CD4-positive, alpha-beta T cell treated with Interleukin-4 for 1 hour (primary cell): ENCODE data around the gene MPIG6B.

Experiments
- DNase-seq, 2 donors: peaks; one replicate each; pipeline ENCODE4 v3.0.0-alpha.2; 2020 to 2022

Gene MPIG6B

DNA sequence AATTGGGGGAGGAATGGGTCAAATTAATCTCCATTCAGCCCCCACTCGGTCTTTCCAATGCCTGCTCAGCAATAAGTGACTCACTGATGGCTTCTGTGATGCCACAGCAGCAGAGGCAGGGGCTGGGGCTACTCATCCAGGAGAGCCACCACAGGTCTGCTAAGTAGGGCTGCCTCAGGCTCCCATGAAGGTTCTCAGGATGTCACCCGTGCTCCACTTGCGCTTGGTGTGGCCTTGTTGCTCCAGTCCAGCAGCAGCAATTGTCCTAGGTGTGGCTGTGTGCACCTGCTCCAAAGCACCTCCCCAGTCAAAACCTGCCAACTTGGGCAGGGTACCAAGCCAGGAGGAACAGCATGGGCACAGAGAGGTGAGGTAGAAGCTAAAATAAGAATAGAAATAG lies 1.0 kb upstream of the MPIG6B start:
- DNase-seq, result no peak

DNA sequence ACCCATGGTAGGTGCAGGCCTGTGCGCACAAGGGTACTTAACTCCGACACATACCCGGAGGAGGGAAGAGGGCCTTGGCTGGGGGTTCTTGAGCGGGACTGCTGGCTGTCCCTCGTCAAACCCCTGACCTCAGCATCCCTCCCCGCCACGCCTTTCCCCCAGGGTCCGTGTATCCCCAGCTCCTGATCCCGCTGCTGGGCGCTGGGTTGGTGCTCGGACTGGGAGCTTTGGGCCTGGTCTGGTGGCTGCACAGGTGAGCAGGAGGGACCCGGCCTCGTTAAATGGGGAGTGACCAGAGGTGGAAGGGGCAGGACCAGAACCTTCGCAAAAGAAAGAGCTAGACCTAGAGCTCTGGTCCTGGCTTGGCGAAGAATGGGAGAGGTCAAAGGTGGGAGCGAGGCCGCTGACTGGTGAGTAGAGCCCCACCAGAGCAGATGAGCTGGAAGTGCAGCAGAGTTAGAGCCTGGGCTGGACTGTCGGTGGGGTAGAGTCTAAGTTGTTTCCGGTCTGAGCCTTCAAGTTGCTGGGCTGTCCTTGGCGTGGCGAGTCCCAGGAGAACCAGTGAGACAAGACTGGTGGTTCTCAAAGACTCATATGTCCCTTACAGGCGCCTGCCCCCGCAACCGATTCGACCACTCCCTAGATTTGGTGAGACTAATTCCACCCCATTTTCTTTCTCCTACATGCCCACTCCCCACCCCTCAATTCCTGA lies 963 bp downstream of the MPIG6B start:
- DNase-seq, result no peak

DNA sequence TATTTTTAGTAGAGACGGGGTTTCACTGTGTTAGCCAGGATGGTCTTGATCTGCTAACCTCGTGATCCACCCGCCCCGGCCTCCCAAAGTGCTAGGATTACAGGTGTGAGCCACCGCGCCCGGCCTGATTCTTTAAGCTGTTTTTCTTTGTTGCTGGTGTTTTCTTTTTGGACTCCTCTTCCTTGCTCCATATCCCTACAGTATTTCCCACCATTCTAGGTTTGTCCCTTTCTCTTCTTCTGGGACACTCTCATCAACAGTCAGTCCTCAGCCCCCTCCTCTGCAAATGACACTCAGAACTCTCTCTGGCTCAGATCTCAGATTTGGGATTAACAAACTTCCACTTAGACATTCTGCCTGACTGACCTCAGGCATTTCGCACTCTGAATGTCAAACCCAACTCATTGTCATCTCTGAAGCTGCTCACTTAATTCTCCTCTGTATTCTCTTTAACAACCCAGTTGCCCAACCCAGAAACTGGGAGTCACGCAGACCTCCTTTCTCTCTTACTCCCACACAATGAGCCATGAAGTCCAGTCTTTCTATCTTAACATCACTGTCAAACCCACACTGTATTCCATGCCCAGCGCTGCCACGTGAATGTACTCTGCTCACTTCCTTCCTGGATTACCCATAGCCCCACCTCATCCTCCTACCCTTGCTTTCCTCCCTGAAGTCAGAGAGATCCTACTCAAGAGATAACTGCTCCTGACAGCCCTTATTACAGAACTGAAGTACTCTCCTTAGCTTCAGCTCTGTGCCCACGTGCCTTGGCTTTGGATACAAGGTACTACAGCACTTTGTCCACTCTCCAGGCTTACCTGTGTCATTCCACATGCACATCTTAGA lies 2.6 kb downstream of the MPIG6B start:
- DNase-seq, result no peak

DNA sequence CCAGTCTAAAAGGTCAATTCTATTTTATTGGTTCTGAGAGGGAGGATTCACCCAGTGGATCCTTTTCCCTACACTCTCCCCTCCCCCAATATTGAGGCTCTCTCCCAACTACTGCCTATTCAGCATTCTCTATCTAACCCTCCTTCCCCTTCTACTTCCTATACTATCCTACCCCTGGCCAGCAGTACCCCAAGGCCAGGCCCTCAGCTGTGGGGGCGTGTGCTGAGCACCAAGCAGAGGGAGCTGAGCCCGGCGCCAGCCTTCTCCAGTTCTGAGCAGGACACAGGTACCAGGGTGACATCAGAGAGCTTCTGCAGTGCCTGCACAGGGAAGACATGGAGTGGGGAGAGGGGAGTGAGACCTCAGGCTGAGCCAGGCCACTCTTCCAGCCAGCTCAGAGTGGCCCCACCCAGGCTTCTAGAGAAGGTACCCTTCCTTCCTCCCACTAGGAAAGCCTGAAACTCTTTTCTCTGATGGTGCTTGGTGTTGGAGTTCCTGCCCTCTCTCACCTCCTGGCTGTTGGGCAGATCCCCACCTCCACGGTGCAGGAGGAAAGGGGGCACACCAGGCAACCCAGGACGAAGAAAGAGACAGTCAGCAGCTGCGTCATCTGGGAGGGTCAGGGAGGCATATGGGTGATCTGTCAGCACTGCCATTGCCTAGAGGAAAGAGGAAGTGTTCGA lies 4.0 kb downstream of the MPIG6B start:
- DNase-seq, result peak; percentile 25 to 76

DNA sequence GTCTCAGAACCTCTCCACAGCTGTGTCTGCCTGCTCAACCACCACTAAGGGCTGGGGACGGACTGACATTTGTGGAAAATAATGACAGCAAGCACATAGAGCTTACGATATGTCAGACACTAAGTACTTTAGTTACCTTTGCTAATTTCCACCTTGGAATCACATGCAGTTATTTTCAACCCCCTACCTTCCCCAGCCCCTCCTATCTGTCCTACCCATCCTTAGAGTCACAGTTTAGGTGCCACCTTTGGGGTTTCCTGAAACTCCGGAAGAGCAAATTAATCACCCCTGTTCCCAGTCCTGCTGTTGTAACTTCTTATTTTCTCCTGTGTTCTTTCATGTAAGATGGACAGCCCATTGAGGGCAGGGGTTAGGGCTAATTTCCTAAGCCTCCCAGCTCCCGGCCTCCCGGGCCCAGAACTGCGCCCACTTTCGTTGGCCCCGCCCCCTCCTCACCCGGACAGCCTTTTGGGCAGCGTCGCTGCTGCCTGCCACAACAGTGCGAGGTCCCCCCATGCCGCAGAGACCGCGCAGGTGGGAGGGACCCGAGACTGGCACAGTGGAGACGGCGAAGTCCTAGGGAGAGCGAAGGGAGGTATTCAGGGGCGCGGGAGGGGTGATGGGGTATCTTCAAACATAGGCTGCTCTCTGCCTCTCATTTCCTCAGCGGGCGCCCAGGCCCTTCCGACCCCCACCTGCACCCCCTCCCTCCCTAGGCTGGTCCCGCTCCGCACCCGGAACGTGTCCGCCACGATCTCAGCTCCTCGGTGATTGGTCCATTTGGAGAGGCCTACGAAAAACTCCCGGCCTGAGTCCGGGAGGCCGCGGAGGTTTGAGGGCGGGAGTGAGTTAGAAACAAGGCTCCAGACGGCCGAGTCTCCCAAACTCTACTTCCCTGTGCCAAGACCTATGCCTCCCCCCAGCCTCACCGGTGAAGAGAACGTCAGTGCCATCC lies 4.8 kb downstream of the MPIG6B start:
- no peak for DNase-seq

DNA sequence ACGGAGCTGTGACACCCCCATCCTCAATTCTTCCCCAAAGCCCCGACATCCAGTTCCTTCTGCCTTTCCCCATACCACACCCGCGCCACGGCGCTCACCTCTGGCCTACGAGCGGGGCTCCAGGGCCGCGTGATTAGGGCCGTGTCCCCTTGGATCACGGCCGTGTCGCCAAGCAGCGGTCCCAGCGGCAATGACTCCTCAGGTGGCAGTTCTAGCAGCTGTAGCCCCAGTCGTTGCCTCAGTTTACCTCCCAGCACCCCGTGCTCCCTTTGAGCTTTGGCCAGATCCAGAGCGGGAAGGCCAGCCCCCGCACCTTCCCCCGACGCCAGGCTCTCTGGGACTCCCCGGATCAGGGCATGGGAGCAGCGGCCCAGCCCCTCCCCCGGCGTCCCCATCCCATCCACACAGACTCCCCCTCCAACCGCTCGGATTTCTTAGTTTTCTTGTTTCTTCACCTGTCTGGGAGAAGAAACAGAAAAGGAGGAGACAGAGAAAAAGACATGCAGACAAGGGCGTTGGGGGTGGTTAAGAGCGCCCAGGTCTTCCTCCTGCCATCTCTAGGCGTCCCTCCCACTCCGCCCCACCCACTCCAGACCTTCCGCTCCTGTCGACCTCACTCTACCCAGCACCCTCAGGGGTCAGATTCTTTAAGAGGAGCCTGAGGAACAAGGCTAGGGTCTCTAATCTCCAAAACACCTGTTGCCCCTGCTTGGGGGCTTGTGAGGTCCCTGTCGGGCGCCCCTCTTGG lies 5.8 kb downstream of the MPIG6B start, which contains the start of gene DDAH2:
TSS of gene DDAH2 (minus strand) at position 533 of the 748 bp plus-strand sequence. CDS start at position 395, 138 bp downstream.
- no peak for DNase-seq

DNA sequence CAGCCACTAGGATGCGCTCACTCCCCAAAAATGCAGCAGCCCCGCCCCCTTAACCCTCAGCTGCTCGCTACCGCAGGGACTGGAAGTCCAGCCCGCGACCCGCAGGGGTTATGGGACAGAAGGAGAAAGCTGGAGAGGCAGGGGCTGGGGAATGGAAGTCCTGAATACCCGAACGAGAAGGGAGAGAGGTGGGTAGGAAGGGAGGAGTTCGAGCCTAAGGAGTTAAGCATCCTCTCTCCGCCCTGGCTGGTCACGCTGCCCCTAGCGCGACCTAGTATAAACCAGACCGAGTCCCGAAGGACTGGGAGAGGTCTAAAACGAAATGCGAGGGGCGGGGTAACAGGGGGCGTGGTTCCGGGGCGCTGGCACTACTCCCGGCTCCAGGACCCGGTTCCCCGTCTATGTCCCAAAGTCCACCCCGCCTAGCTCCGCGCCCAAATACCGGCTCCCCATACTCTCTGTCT lies 6.4 kb downstream of the MPIG6B start:
- DNase-seq, result peak; percentile 85 to 86

DNA sequence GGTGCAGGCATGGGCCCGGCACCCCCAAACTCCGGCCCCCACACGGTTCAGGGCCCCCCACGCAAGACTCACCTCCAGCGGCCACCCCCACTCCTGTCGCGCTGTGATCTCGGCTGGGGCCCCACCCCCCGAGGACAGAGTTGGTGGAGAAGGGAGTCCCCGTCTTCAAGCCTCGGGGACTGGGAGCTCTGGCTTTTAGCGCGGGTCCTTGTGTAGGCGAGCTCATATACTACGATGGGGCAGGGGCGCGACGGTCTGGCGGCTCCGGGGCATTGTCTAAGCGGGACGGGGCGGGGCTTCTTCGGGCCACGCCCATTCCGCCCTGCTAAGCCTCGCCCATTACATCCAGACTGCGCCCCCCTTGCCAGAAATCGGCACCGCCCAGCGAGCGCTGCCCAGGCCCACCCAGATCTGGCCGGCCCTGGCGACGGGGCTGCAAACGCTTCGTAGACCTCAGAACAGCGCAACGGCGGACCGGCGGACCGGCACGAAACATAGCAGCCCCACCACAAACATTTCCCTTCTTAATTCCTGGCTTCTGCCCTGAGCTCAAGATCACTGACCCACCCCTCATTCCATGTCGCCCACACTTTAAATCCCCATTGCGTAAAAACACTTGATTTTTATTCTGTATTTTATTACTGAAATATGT lies 6.9 kb downstream of the MPIG6B start:
- peak; percentile 74 to 75 for DNase-seq

DNA sequence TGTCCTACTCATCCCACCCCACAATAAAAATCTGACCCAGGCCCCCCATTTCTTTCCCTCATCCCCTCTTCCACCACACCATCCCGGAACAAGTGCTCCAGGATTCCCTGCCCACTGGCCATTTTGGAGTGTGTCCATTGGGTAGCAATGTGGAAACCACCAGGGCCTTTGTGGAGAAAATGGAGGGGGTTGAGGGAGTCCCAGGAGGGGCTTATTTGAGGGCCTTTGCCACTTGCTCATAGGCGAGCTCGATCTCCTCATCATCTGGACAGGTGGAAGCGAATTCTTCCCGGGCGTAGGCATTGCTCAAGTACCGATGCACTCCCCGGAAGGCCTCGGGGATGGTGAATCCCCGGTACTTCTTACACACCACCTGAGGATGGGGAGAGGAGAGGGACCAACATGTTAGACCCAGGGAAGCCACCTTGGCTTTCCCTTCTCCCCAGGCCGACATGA lies 7.5 kb downstream of the MPIG6B start:
- DNase-seq, result no peak

DNA sequence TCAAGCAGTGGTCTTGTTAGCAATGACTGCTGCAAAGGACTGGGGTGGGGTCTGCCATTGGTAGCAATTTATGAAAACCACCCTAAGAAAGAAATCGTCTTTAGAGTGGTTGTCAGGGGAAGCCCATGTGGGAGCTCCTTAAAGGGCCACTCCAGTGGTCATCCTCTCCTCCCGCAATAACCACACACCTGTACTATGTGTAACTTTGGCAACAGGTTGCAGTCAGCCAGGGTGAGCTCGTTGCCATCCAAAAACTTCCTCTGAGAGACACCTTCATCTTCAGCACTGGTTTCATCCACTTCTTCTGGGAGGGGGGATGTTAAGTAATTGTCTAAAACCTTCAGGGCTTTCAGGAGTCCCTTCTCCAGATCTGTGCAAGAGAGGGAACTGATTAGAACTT lies 8.9 kb downstream of the MPIG6B start:
- no peak for DNase-seq

DNA sequence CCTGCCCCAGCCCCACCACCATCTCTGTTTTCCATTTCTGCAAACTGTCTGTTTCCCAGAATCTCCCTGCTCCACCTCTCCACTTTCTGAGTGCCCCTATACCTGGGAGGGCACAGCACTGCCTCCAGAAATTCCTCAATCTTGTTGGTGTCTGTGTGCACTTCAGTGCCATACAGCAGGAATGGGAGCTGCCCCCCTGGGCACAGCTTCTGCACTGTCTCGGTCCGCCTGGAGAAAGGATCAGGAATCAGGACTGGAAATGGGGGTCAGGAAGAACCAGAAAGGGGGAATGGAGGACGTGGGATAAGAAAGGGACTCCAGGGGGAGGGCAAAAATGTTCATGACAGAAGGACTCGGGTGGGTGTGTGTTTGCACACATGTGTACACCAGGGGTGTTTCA lies 10.6 kb downstream of the MPIG6B start:
- DNase-seq, result no peak

DNA sequence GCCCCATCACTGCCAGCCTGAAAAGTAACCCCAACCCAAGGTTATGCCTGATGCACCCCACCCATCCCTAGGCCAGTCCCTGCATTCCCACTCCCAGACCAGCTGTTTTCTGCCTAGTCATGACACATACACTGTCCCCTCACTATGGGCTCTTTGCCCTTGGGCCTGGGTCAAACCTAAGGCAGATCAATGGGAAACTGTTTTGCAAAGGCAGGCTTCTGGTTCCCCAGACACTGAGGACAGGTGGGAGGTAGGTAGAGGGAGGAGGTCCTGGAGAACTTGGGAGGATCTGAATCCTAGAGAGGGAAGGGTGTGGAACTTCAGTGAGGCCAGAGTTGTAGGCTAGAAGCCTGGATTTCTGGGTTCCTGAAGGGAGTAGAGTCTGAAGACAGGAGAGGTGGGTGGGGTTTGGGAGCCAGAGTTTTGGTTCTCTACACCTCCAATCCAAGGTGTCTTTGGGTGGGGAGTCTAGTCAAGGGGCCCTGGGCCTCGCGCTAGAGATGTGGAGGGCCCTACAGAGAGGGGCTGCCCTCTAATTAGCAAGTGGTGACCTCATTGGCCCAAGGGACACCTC lies 11.2 kb downstream of the MPIG6B start:
- DNase-seq, result no peak

DNA sequence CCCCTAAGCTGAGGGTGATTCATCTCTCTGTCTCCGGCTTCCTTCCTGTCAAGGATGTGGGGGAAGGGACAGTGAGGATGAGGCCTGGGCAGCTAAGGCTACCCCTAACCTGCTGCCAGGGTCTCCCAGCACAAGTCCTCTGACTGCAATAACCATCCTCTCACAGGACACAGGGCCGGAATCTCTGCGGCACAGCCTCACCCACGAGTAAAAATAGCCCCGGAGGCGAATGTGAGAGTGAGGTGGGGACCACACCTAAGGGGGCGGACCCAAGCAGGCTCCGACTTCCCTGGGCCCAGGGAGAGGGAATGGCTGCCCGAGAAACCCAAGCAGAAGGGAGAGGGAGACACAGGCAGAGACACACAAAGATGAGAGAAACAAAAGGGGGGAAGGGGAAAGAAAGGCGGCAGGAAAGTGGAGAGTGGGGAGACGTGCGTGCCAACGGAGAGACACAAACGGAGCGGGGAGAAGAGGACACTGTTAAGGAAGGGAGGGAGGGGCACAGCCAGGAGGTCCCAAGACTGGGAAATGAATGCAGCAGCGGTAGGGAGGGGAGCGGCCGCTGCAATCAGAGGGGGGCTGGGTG lies 11.7 kb downstream of the MPIG6B start:
- DNase-seq, result peak; percentile 79 to 80

DNA sequence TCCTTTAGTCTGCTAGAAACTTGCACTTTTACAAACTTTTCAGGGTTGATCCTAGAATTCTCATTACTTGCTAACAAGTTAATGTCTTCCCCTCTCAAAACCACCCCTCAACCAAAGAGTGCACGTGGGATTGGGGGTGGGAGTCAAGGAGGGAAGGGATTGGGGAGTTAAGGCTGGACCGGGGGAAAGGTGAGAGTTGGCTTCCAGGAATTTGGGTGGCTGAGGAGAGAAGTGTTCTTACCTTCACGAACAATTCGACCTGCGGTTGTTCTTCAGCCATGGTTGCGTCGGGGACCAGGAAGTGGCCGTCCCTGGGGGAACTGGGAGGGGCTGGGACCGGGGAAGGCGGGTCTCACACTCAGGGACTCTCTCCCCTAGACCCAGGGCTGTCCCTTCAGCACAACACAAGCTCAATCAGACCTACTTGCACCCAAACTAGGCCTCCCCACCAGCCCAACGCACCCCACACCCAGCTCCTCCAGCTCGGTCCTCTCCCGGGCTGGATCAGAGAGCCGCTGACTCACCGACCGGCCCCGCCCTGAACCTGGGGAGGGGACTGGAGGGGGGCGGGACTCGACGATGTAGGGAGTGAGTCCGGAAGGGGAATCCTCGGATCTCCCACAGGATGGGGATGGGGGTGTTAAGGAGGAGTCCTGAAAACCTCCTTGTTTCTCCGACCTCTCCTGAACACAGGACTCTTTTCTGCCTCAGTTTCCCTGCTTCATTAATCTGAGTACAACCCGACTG lies 13.0 kb downstream of the MPIG6B start, which contains the start of gene CLIC1:
TSS of gene CLIC1 (minus strand) at position 510 of the 747 bp plus-strand sequence. CDS start at position 280, 230 bp downstream.
- DNase-seq, result peak; percentile 79 to 80

DNA sequence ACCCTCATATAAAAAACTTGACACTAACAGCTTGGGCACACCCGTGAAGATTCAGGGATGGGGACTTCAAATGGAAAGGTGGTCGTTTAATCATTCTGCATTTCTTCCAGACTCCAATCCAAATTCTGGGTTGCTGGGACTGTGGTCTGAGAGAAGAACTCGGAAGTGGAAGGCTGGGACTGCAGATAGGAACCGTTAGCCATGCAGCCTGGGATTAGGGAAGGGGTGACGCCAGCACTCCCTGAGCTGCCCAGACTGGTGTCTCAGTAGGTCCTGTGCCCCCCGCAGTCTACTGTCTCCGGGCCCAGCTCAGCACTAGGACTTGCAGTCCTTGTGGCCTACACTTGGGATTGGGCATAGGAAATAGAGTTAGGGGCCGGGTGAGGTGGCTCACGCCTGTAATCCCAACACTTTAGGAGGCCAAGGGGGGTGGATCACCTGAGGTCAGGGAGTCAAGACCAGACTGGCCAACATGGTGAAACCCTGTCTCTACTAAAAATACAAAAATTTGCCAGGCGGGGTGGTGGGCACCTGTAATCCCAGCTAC lies 13.7 kb downstream of the MPIG6B start:
- no peak for DNase-seq

DNA sequence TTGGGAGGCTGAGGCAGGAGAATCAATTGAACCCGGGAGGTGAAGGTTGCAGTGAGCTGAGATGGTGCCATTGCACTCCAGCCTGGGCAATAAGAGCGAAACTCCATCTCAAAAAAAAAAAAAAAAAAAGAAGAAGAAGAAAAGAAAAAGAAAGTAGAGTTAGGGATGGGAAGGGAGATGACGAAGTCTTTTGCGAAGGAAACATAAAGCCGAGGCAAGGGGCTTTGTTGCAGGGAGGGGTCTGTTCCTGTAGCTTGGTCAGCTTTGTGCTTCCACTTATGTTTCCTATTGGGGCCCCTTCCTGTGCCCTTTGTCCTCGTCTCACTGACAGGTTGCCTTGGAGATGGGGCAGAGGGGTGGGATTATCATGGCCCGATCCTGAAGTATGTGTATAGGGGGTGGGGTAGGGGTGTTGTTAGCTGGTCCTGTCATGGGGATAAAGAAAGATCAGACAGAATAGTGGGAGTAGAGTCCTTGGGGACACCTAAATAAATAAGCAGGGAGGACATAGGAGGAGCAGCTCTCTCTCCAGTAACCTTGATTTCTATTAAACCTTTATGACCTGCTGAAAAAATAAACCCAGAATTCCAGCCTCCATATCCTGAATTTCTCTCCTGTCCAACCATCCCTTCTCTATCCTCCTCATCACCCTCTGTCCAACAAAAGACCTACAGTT lies 14.3 kb downstream of the MPIG6B start:
- DNase-seq, result peak in 1 of 2 donors; percentile 33

DNA sequence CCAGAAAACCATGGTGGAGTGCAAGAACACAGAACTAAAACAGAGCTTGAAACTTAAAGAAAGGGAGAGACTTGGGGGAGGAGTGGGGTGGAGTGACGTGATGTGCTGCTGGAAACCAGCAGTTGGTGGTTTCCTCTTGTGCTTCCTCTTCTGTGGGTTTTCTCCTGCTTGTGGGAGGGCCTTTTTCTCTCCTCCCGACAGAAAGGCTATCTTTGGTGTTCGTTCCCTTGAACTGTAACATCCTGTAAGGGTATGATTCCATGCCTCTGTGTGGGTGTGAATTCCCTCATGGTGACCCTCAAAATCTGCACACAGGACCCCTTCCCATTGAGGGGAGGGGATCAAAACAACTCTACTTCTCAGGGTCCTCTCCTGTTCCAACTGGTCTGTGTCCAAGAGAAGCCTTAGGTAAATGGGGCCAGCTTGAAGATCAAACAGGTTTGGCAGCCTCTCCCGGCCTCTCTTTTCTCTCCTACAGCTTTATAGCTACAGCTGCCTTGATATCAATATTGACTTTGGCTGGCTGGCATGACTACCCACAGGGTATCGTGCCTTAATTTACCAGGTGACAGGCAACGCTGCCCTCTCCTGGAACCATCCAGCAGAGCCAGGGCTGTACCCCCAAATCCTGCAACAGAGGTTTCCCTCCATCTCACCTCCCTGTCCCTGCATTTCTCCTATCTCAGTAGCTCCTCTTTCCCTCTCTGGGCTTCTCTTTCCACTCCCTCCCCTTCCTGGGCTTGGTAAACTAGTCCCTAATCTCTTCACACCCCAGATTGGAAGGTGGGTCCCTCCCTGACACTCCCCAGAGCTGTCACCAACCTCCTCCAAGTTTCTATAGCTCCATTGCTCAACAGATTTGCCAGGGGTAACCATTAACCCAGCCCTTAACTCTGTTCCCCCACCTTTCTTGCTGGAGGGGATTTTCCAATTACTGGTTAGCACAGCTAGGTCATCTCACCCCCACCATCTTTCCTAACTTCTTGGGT lies 15.1 kb downstream of the MPIG6B start:
- DNase-seq, result peak; percentile 83 to 84
